Thyroid gland (tissue), 4 donors: ENCODE measurements around the gene MTF2.

Experiments used
- CTCF ChIP-seq, 6 experiments: fragments of 200-600 bp in 3 of 6; fragments of 450-650 bp in 3 of 6; sonication (generic) in 3 of 6; IDR thresholded peaks; one replicate each; pipeline ENCODE4 v1.5.1; 2016 to 2019; ENCODE audit warnings: antibody characterized with exemption in 6 of 6, mild to moderate bottlenecking in 2 of 6, inconsistent platforms in 1 of 6, moderate library complexity in 1 of 6
- POLR2A ChIP-seq, 2 donors: fragments of 450-650 bp; IDR thresholded peaks; one replicate each; pipeline ENCODE4 v1.6.1; 2017; ENCODE audit warnings: antibody characterized with exemption in 2 of 2, mild to moderate bottlenecking in 2 of 2, moderate library complexity in 1 of 2

- no peak for TF ChIP-seq CTCF (IDR thresholded peaks at IDR 0.05)
- no peak for TF ChIP-seq POLR2A (IDR thresholded peaks at IDR 0.05)
Measured at GRCh38 chr1:93033029-93033428, 46.1 kb upstream of the MTF2 start.
